Measurements from ENCODE around the gene LILRA6. TPM values are rescaled to one million over a fixed set of nuclear protein-coding genes. Genes with fewer than 3 reads are reported as not detected.
"Not testable (repeated sequence)": the region's sequence is repeated elsewhere in the genome, so short reads cannot be mapped to it uniquely, and the experiment has no call there.

Gene LILRA6
- total RNA-seq, 1 donor from 2014 or later, result not detected

- H3K27ac Mint-ChIP-seq (ENCODE audit: unreplicated experiment), result no peak overlapping the region
- no peak for TF ChIP-seq CTCF (IDR thresholded peaks at IDR 0.05)
- H3K36me3 Mint-ChIP-seq (ENCODE audit: unreplicated experiment), result no peaks in the 10 kb centered on the region
- no peak overlapping the region for H3K4me3 Mint-ChIP-seq (ENCODE audit: unreplicated experiment)
- peak; percentile 76 for DNase-seq (ENCODE audit: extremely low spot score, unreplicated experiment)
- peaks cover 2% of the 10 kb centered on the region for H3K4me1 Mint-ChIP-seq (ENCODE audit: unreplicated experiment)
- H3K9me3 Mint-ChIP-seq (ENCODE audit: unreplicated experiment), result no peaks in the 10 kb centered on the region
- H3K27me3 Mint-ChIP-seq (ENCODE audit: unreplicated experiment), result peaks cover 4% of the 10 kb centered on the region
Measured at GRCh38 chr19:54275951-54276350, 33.4 kb upstream of the LILRA6 start.

- H3K4me3 Mint-ChIP-seq (ENCODE audit: unreplicated experiment); H3K27me3 Mint-ChIP-seq (ENCODE audit: unreplicated experiment); H3K36me3 Mint-ChIP-seq (ENCODE audit: unreplicated experiment); DNase-seq (ENCODE audit: extremely low spot score, unreplicated experiment); H3K27ac Mint-ChIP-seq (ENCODE audit: unreplicated experiment); H3K9me3 Mint-ChIP-seq (ENCODE audit: unreplicated experiment); H3K4me1 Mint-ChIP-seq (ENCODE audit: unreplicated experiment): not testable (repeated sequence)
Measured at GRCh38 chr19:54274516-54274915, 31.9 kb upstream of the LILRA6 start.

- Mint-ChIP-seq H3K4me1 (ENCODE audit: unreplicated experiment) (peaks cover 2% of the 10 kb centered on the region), H3K4me3 (ENCODE audit: unreplicated experiment) (no peak overlapping the region), H3K9me3 (ENCODE audit: unreplicated experiment) (no peaks in the 10 kb centered on the region), H3K27ac (ENCODE audit: unreplicated experiment) (no peak overlapping the region), H3K36me3 (ENCODE audit: unreplicated experiment) (no peaks in the 10 kb centered on the region), H3K27me3 (ENCODE audit: unreplicated experiment) (peaks cover 4% of the 10 kb centered on the region)
- TF ChIP-seq CTCF (IDR thresholded peaks at IDR 0.05), result no peak
- no peak for DNase-seq (ENCODE audit: extremely low spot score, unreplicated experiment)
Measured at GRCh38 chr19:54273821-54274220, 31.2 kb upstream of the LILRA6 start.

- not testable (repeated sequence) for H3K4me1 Mint-ChIP-seq (ENCODE audit: unreplicated experiment); H3K4me3 Mint-ChIP-seq (ENCODE audit: unreplicated experiment); H3K27ac Mint-ChIP-seq (ENCODE audit: unreplicated experiment); H3K9me3 Mint-ChIP-seq (ENCODE audit: unreplicated experiment); H3K27me3 Mint-ChIP-seq (ENCODE audit: unreplicated experiment); H3K36me3 Mint-ChIP-seq (ENCODE audit: unreplicated experiment)
- peak; percentile 65 for DNase-seq (ENCODE audit: extremely low spot score, unreplicated experiment)
Measured at GRCh38 chr19:54272181-54272580, 29.6 kb upstream of the LILRA6 start.

GRCh38 chr19:54271587-54271986 lies 29.0 kb upstream of the LILRA6 start:
- H3K36me3 Mint-ChIP-seq (ENCODE audit: unreplicated experiment); H3K27ac Mint-ChIP-seq (ENCODE audit: unreplicated experiment); H3K4me1 Mint-ChIP-seq (ENCODE audit: unreplicated experiment); H3K27me3 Mint-ChIP-seq (ENCODE audit: unreplicated experiment); DNase-seq (ENCODE audit: extremely low spot score, unreplicated experiment); H3K4me3 Mint-ChIP-seq (ENCODE audit: unreplicated experiment); H3K9me3 Mint-ChIP-seq (ENCODE audit: unreplicated experiment): not testable (repeated sequence)

GRCh38 chr19:54271106-54271505 lies 28.5 kb upstream of the LILRA6 start:
- no peak overlapping the region for H3K27ac Mint-ChIP-seq (ENCODE audit: unreplicated experiment)
- H3K9me3 Mint-ChIP-seq (ENCODE audit: unreplicated experiment), result no peaks in the 10 kb centered on the region
- DNase-seq (ENCODE audit: extremely low spot score, unreplicated experiment), result no peak
- no peaks in the 10 kb centered on the region for H3K36me3 Mint-ChIP-seq (ENCODE audit: unreplicated experiment)
- no peak overlapping the region for H3K4me3 Mint-ChIP-seq (ENCODE audit: unreplicated experiment)
- peaks cover 2% of the 10 kb centered on the region for H3K4me1 Mint-ChIP-seq (ENCODE audit: unreplicated experiment)
- no peak for TF ChIP-seq CTCF (IDR thresholded peaks at IDR 0.05)
- peaks cover 10% of the 10 kb centered on the region for H3K27me3 Mint-ChIP-seq (ENCODE audit: unreplicated experiment)

- TF ChIP-seq CTCF (IDR thresholded peaks at IDR 0.05), result no peak
Measured at GRCh38 chr19:54268936-54269335, 26.3 kb upstream of the LILRA6 start.

More at GRCh38 chr19:54268936-54269335, 26.3 kb upstream of the LILRA6 start:
- Mint-ChIP-seq H3K36me3 (ENCODE audit: unreplicated experiment) (no peaks in the 10 kb centered on the region), H3K27ac (ENCODE audit: unreplicated experiment) (no peak overlapping the region), H3K4me1 (ENCODE audit: unreplicated experiment) (no peaks in the 10 kb centered on the region), H3K9me3 (ENCODE audit: unreplicated experiment) (no peaks in the 10 kb centered on the region), H3K27me3 (ENCODE audit: unreplicated experiment) (peaks cover 6% of the 10 kb centered on the region), H3K4me3 (ENCODE audit: unreplicated experiment) (no peak overlapping the region)
- no peak for DNase-seq (ENCODE audit: extremely low spot score, unreplicated experiment)
